ENCODE results near the gene IL13.

IL13 gene

DNA sequence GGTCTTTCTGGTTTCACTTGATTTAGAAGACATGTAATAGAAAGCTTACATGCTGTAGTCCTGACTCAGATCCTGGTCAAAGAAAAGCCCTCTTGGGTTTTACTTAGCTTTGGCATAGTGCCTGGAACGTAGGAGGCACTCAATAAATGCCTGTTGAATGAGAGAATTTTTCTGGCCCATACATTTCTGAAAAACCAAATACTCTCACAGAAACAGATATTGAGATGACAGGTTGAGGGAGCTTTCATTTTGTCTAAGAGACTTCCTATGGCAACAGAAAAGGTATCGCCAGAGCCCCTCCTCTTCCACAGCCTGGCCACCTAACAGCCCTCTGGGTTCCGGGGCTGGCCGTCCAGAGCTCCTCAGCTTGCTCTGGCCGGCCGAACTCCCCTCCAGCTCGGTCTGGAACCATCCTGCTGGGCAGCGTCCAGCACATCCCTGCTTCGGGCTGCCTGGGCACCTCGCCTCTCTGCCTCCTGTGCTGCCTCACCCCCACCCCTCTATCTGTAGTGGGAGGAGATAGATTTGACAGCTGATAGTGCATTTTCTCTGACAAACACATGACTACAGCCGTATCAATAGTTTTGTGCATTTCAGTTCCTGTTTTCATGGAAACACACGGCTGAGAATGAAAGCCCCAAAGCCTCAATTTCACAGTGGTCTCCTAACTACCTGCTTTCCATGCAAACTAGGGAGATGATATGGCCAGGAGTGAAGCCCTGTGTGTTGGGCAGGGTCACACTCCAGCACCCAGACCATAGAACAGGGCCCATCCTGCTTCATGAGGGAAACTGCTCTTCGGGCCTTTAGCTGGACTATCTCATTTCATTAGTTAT is 16.9 kb downstream of the IL13 start:
- peak; percentile 56 to 88 for DNase-seq
- Histone ChIP-seq H2AK5ac (ENCODE audit: low read length) (no peak overlapping the region), H4K91ac (ENCODE audit: low read depth, low read length) (no peak overlapping the region), H3K9ac (ENCODE audit: low read length) (no peak overlapping the region), H2BK12ac (ENCODE audit: low read length) (no peak overlapping the region), H2BK5ac (ENCODE audit: low read depth, low read length, poor library complexity) (no peak overlapping the region), H4K12ac (ENCODE audit: low read depth, low read length) (no peak overlapping the region), H3K4ac (ENCODE audit: low read depth, low read length) (no peak overlapping the region), H3K18ac (ENCODE audit: low read length) (no peak overlapping the region), H3K4me2 (ENCODE audit: low read length) (no peak overlapping the region), H3K4me3 (ENCODE audit: low read depth, low read length) (no peak overlapping the region), H3K9me3 (ENCODE audit: insufficient read depth, low read depth, low read length) (no peaks in the 10 kb centered on the region), H3K4me1 (ENCODE audit: control insufficient read depth in 1 of 2, insufficient read depth in 2 of 2, low read length in 2 of 2) (no peaks in the 10 kb centered on the region), H3K27ac (ENCODE audit: low read depth, low read length) (no peak overlapping the region), H3K79me2 (ENCODE audit: control insufficient read depth, insufficient read depth, low read length, poor library complexity) (no peaks in the 10 kb centered on the region), H3K23ac (ENCODE audit: low read length) (no peak overlapping the region), H3K27me3 (ENCODE audit: insufficient read depth, low read length) (no peaks in the 10 kb centered on the region), H2BK120ac (ENCODE audit: insufficient read depth, low read length, poor library complexity) (no peak overlapping the region), H3K36me3 (ENCODE audit: control insufficient read depth in 1 of 2, insufficient read depth in 2 of 2, low read length in 2 of 2) (no peaks in the 10 kb centered on the region), H3K14ac (ENCODE audit: low read length) (no peak overlapping the region), H3K79me1 (ENCODE audit: low read length) (no peaks in the 10 kb centered on the region), H2AFZ (ENCODE audit: insufficient read depth, low read length, poor library complexity) (no peak overlapping the region), H4K8ac (ENCODE audit: low read depth, low read length) (no peak overlapping the region)
- no CpG with 5 or more reads among the region's 13 CpGs for WGBS (ENCODE audit: extremely low coverage, insufficient coverage, insufficient read length)

DNA sequence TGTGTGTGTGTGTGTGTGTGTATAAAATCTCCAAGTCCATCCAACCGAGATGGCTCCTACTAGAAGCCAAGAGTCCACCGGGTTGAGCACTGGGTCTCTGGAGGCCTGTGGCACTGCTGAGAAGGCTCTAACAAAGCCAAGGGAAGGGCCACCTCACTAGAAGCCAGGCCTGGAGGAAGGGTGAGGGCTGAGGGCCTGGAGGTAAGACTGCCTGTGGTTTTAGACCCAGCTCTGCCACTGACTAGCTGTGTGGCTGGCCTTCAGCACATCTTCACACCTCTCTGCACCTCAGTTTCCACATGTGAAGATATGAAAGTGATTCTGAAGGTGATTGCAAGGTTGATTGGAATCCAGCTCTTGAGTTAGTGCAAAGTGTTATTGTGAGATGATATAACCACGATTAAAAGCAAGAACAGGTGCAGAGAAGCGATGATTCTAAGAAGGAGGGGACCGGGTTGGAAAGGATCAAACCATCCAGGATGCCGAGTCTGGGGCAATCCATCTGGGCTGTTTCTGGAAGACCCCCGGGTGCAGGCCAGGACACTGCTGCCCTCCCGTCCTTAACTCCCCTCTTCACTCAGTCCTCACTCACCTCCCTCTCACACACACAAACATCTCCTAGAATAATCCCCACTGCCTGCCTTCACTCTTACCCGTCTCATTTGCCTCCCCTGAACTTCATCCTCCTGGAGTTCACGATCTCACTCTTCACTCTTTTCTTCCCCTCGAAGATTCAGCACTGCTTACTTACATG is 18.1 kb downstream of the IL13 start:
- H3K4me1 ChIP-seq (ENCODE audit: control insufficient read depth in 1 of 2, insufficient read depth in 2 of 2, low read length in 2 of 2), result no peaks in the 10 kb centered on the region
- H3K18ac ChIP-seq (ENCODE audit: low read length), result no peak overlapping the region
- H3K9ac ChIP-seq (ENCODE audit: low read length), result no peak overlapping the region
- H3K27me3 ChIP-seq (ENCODE audit: insufficient read depth, low read length), result no peaks in the 10 kb centered on the region
- H2BK5ac ChIP-seq (ENCODE audit: low read depth, low read length, poor library complexity), result no peak overlapping the region
- no peak for DNase-seq
- H3K4ac ChIP-seq (ENCODE audit: low read depth, low read length), result no peak overlapping the region
- no peak overlapping the region for H2AFZ ChIP-seq (ENCODE audit: insufficient read depth, low read length, poor library complexity)
- no peak overlapping the region for H2AK5ac ChIP-seq (ENCODE audit: low read length)
- H4K12ac ChIP-seq (ENCODE audit: low read depth, low read length), result no peak overlapping the region
- WGBS (ENCODE audit: extremely low coverage, insufficient coverage, insufficient read length), result no CpG with 5 or more reads among the region's 11 CpGs
- H3K79me1 ChIP-seq (ENCODE audit: low read length), result no peaks in the 10 kb centered on the region
- H3K14ac ChIP-seq (ENCODE audit: low read length), result no peak overlapping the region
- no peak overlapping the region for H4K91ac ChIP-seq (ENCODE audit: low read depth, low read length)
- peak overlapping the region; percentile 26 for H2BK12ac ChIP-seq (ENCODE audit: low read length)
- no peak overlapping the region for H3K4me2 ChIP-seq (ENCODE audit: low read length)
- H4K8ac ChIP-seq (ENCODE audit: low read depth, low read length), result no peak overlapping the region
- no peaks in the 10 kb centered on the region for H3K36me3 ChIP-seq (ENCODE audit: control insufficient read depth in 1 of 2, insufficient read depth in 2 of 2, low read length in 2 of 2)
- no peak overlapping the region for H3K27ac ChIP-seq (ENCODE audit: low read depth, low read length)
- no peak overlapping the region for H3K23ac ChIP-seq (ENCODE audit: low read length)
- H3K4me3 ChIP-seq (ENCODE audit: low read depth, low read length), result no peak overlapping the region
- no peaks in the 10 kb centered on the region for H3K9me3 ChIP-seq (ENCODE audit: insufficient read depth, low read depth, low read length)
- no peak overlapping the region for H2BK120ac ChIP-seq (ENCODE audit: insufficient read depth, low read length, poor library complexity)
- no peaks in the 10 kb centered on the region for H3K79me2 ChIP-seq (ENCODE audit: control insufficient read depth, insufficient read depth, low read length, poor library complexity)

DNA sequence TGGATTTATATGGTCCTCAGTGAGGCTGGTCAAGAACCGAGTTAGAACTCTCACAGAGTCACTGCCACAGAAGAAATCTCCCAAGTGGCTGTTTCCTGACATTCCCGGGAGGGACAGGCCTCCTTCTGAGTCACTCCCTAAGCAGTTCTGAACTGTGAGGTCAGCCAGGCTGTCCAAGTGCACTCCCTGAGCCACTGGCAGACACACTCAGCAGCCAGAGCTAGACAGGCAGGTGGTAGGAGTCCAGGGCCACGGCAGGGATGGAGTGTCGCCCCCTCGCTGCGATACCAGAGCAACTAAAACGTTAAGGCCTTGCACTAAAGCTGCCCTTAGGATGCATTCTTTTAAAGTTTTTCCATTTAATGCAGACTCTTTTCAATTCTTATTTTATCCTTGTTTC is 19.2 kb downstream of the IL13 start:
- Histone ChIP-seq H3K9ac (ENCODE audit: low read length) (no peak overlapping the region), H3K79me2 (ENCODE audit: control insufficient read depth, insufficient read depth, low read length, poor library complexity) (no peaks in the 10 kb centered on the region), H2BK120ac (ENCODE audit: insufficient read depth, low read length, poor library complexity) (no peak overlapping the region), H3K27ac (ENCODE audit: low read depth, low read length) (no peak overlapping the region), H4K12ac (ENCODE audit: low read depth, low read length) (no peak overlapping the region), H4K8ac (ENCODE audit: low read depth, low read length) (no peak overlapping the region), H3K4ac (ENCODE audit: low read depth, low read length) (no peak overlapping the region), H3K27me3 (ENCODE audit: insufficient read depth, low read length) (no peaks in the 10 kb centered on the region), H3K18ac (ENCODE audit: low read length) (no peak overlapping the region), H2BK5ac (ENCODE audit: low read depth, low read length, poor library complexity) (no peak overlapping the region), H2AK5ac (ENCODE audit: low read length) (no peak overlapping the region), H3K14ac (ENCODE audit: low read length) (no peak overlapping the region), H3K4me2 (ENCODE audit: low read length) (no peak overlapping the region), H3K79me1 (ENCODE audit: low read length) (no peaks in the 10 kb centered on the region), H3K36me3 (ENCODE audit: control insufficient read depth in 1 of 2, insufficient read depth in 2 of 2, low read length in 2 of 2) (no peaks in the 10 kb centered on the region), H3K4me1 (ENCODE audit: control insufficient read depth in 1 of 2, insufficient read depth in 2 of 2, low read length in 2 of 2) (no peaks in the 10 kb centered on the region), H3K4me3 (ENCODE audit: low read depth, low read length) (no peak overlapping the region), H2BK12ac (ENCODE audit: low read length) (no peak overlapping the region), H3K9me3 (ENCODE audit: insufficient read depth, low read depth, low read length) (no peaks in the 10 kb centered on the region), H2AFZ (ENCODE audit: insufficient read depth, low read length, poor library complexity) (no peak overlapping the region), H4K91ac (ENCODE audit: low read depth, low read length) (no peak overlapping the region), H3K23ac (ENCODE audit: low read length) (no peak overlapping the region)
- WGBS (ENCODE audit: extremely low coverage, insufficient coverage, insufficient read length), result no CpG with 5 or more reads among the region's 7 CpGs
- DNase-seq, result peak; percentile 93 to 94

DNA sequence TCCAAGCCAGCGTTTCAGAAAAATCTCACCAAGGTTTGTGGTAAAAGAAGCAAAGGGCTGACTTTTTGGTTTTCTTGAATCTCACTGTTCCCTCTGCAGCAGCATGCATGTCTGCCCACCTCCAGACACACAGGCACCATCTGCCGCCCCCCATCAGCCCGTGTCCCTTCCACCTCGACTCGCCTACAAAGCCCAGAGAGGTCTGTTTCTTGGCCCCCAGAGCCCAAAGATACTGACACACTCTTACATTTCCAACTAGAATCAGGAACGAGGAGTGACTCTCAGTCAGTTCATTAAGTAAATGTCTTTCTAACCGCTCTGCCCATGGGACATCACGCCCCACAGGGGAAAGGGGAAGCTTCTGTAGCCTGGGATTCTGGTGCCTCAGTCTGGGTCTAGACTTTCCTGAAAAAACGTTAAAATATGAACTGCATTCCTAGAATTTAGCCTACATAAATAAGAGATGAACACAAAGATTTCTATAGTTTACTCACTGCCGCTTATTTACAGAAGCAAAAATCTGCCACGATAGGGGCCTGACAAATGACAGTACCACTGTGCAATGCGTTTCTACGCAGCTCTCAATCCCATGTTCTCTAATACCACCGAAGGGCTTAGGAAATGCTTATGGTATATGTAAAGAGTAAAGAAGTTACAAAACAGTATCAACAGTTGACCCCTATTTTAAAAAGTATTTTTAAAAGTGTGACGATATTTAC is 19.9 kb downstream of the IL13 start:
- H3K79me1 ChIP-seq (ENCODE audit: low read length), result no peaks in the 10 kb centered on the region
- DNase-seq, result peak; percentile 77 to 87

More for the DNA sequence above, 19.9 kb downstream of the IL13 start:
- Histone ChIP-seq H3K79me2 (ENCODE audit: control insufficient read depth, insufficient read depth, low read length, poor library complexity) (no peaks in the 10 kb centered on the region), H4K12ac (ENCODE audit: low read depth, low read length) (no peak overlapping the region), H3K23ac (ENCODE audit: low read length) (no peak overlapping the region), H3K18ac (ENCODE audit: low read length) (no peak overlapping the region), H3K4me3 (ENCODE audit: low read depth, low read length) (no peak overlapping the region), H2AK5ac (ENCODE audit: low read length) (no peak overlapping the region), H4K91ac (ENCODE audit: low read depth, low read length) (no peak overlapping the region), H2BK120ac (ENCODE audit: insufficient read depth, low read length, poor library complexity) (no peak overlapping the region), H3K4me1 (ENCODE audit: control insufficient read depth in 1 of 2, insufficient read depth in 2 of 2, low read length in 2 of 2) (no peaks in the 10 kb centered on the region), H3K9me3 (ENCODE audit: insufficient read depth, low read depth, low read length) (no peaks in the 10 kb centered on the region), H3K4me2 (ENCODE audit: low read length) (no peak overlapping the region), H3K27ac (ENCODE audit: low read depth, low read length) (no peak overlapping the region), H3K14ac (ENCODE audit: low read length) (no peak overlapping the region), H3K27me3 (ENCODE audit: insufficient read depth, low read length) (no peaks in the 10 kb centered on the region), H4K8ac (ENCODE audit: low read depth, low read length) (no peak overlapping the region), H2BK12ac (ENCODE audit: low read length) (no peak overlapping the region), H3K36me3 (ENCODE audit: control insufficient read depth in 1 of 2, insufficient read depth in 2 of 2, low read length in 2 of 2) (no peaks in the 10 kb centered on the region), H2AFZ (ENCODE audit: insufficient read depth, low read length, poor library complexity) (no peak overlapping the region), H3K4ac (ENCODE audit: low read depth, low read length) (no peak overlapping the region), H3K9ac (ENCODE audit: low read length) (no peak overlapping the region), H2BK5ac (ENCODE audit: low read depth, low read length, poor library complexity) (no peak overlapping the region)
- WGBS (ENCODE audit: extremely low coverage, insufficient coverage, insufficient read length), result no CpG with 5 or more reads among the region's 15 CpGs
